ENCODE data around the gene DLGAP1. TPM values are rescaled to one million over a fixed set of nuclear protein-coding genes. Genes with fewer than 3 reads are reported as not detected.
A peak's percentile ranks its signal among the peaks of the same experiment; 100 is the strongest.

DLGAP1 gene
- total RNA-seq, 2 experiments from 2014 or later = not detected

GRCh38 chr18:3511980-3512379, 943.1 kb downstream of the DLGAP1 start:
- no peak for DNase-seq
- peaks cover 2% of the 10 kb centered on the region for H3K27me3 Mint-ChIP-seq (ENCODE audit: low read depth)
- no peaks in the 10 kb centered on the region for H3K36me3 Mint-ChIP-seq (ENCODE audit: low read depth)
- peak; percentile 60 for ATAC-seq
- POLR2A ChIA-PET = no interaction called here
- H3K4me1 Mint-ChIP-seq (ENCODE audit: low read depth) = peaks cover 10% of the 10 kb centered on the region
- no peaks in the 10 kb centered on the region for H3K9me3 Mint-ChIP-seq (ENCODE audit: insufficient read depth)
- no peak overlapping the region for H3K27ac Mint-ChIP-seq
- CTCF ChIA-PET = interaction anchor here (0.7 kb wide), 1 partner anchor 211 kb away, joined by 4 read pairs; no protein-coding TSS in a partner anchor
- no peak overlapping the region for H3K4me3 Mint-ChIP-seq

DNA sequence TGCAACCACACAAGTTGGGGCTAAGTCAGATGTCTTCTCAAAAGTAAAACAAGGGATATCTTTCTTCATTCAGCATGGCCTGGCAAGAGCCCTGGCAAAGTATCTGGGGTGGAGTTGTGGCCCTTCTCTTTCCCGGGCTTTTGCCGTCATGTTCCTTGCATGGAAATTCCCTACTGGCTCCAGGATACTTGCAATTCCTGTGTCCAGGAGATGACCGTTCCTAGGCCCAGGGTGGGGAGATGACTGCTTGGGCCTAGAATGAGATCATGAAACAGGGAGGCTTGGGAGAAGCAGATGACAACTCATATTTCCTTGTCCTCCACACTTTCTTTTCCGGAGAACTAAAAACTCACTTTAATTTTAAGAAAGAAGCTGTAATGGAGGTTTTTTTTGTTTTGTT, 944.2 kb downstream of the DLGAP1 start:
- Mint-ChIP-seq H3K4me1 (ENCODE audit: low read depth) (peaks cover 10% of the 10 kb centered on the region), H3K9me3 (ENCODE audit: insufficient read depth) (no peaks in the 10 kb centered on the region), H3K4me3 (no peak overlapping the region), H3K27me3 (ENCODE audit: low read depth) (peaks cover 2% of the 10 kb centered on the region), H3K36me3 (ENCODE audit: low read depth) (no peaks in the 10 kb centered on the region), H3K27ac (no peak overlapping the region)
- no peak for DNase-seq
- ATAC-seq = no peak
- ChIA-PET CTCF (interaction anchor here (1.0 kb wide), 1 partner anchor 74 kb away, joined by 3 read pairs; no protein-coding TSS in a partner anchor), POLR2A (no interaction called here)

DNA sequence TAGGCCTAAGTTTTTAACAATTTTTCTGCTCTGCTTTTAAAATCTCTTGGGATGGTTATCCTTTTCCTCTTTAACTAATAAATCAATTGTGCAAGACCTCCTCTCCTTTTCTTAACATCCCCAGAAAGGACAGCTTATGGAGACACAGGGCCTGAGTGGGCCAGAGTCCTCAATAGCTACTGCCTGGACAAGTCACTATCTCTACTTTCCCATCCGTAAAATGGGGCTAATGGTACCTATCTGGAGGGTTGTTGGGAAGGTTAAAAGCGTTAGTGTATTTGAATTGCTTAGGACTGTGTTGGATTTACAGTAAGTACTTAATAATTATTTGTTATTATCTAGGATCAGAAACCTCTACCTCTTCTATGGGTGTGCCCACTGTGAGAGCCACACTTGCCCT, 945.1 kb downstream of the DLGAP1 start:
- H3K36me3 Mint-ChIP-seq (ENCODE audit: low read depth) = no peaks in the 10 kb centered on the region
- H3K27me3 Mint-ChIP-seq (ENCODE audit: low read depth) = peaks cover 2% of the 10 kb centered on the region
- ChIA-PET POLR2A (no interaction called here), CTCF (no interaction called here)
- no peaks in the 10 kb centered on the region for H3K9me3 Mint-ChIP-seq (ENCODE audit: insufficient read depth)
- DNase-seq (no peak), ATAC-seq (no peak)
- H3K4me1 Mint-ChIP-seq (ENCODE audit: low read depth) = peaks cover 10% of the 10 kb centered on the region
- H3K4me3 Mint-ChIP-seq = no peak overlapping the region
- H3K27ac Mint-ChIP-seq = no peak overlapping the region

GRCh38 chr18:3508576-3509549, 946.2 kb downstream of the DLGAP1 start:
- no peak for DNase-seq
- CTCF ChIA-PET = no interaction called here
- POLR2A ChIA-PET = no interaction called here
- ATAC-seq = no peak
- H3K27me3 Mint-ChIP-seq (ENCODE audit: low read depth) = peaks cover 2% of the 10 kb centered on the region
- H3K4me1 Mint-ChIP-seq (ENCODE audit: low read depth) = peaks cover 10% of the 10 kb centered on the region
- no peaks in the 10 kb centered on the region for H3K9me3 Mint-ChIP-seq (ENCODE audit: insufficient read depth)
- no peak overlapping the region for H3K27ac Mint-ChIP-seq
- H3K4me3 Mint-ChIP-seq = no peak overlapping the region
- H3K36me3 Mint-ChIP-seq (ENCODE audit: low read depth) = no peaks in the 10 kb centered on the region

- peaks cover 5% of the 10 kb centered on the region for H3K4me1 Mint-ChIP-seq (ENCODE audit: low read depth)
- no peak for ATAC-seq
- CTCF ChIA-PET = no interaction called here
- no peaks in the 10 kb centered on the region for H3K9me3 Mint-ChIP-seq (ENCODE audit: insufficient read depth)
- H3K27me3 Mint-ChIP-seq (ENCODE audit: low read depth) = peaks cover 16% of the 10 kb centered on the region
- DNase-seq = no peak
- POLR2A ChIA-PET = no interaction called here
- H3K27ac Mint-ChIP-seq = no peak overlapping the region
- H3K4me3 Mint-ChIP-seq = no peak overlapping the region
- no peaks in the 10 kb centered on the region for H3K36me3 Mint-ChIP-seq (ENCODE audit: low read depth)
These were observed 950.5 kb downstream of the DLGAP1 start for GRCh38 chr18:3504637-3505036.

DNA sequence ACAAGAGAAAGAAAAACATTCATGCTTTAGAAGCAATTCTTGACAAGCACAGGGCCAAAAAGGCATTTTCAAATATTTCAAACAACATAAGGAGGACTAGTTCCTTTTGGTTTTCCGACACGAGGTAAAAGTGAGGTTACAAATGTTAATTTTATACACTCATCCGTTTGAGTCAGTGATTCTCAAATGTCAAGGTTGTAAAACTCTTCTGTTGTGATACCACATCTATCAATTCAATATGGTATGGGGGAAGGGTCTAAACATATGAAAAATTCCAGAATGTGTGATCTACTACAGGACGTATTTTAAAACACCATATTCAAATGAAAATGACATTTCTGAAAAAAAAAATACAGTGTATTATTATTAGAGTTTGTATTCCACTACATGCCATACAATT, 952.5 kb downstream of the DLGAP1 start:
- Mint-ChIP-seq H3K27ac (no peak overlapping the region), H3K36me3 (ENCODE audit: low read depth) (no peaks in the 10 kb centered on the region), H3K4me1 (ENCODE audit: low read depth) (peaks cover 14% of the 10 kb centered on the region), H3K4me3 (no peak overlapping the region), H3K9me3 (ENCODE audit: insufficient read depth) (no peaks in the 10 kb centered on the region), H3K27me3 (ENCODE audit: low read depth) (peaks cover 29% of the 10 kb centered on the region)
- ChIA-PET POLR2A (no interaction called here), CTCF (no interaction called here)
- ATAC-seq = no peak
- no peak for DNase-seq

GRCh38 chr18:3500016-3500415, 955.1 kb downstream of the DLGAP1 start:
- CTCF ChIA-PET = interaction anchor here (1.5 to 1.8 kb wide), 2 partner anchors 46 to 166 kb away, joined by 4 to 5 read pairs; no protein-coding TSS in a partner anchor
- H3K4me3 Mint-ChIP-seq = no peak overlapping the region

GRCh38 chr18:3499501-3499900, 955.6 kb downstream of the DLGAP1 start:
- H3K27ac Mint-ChIP-seq = no peak overlapping the region
- H3K9me3 Mint-ChIP-seq (ENCODE audit: insufficient read depth) = no peaks in the 10 kb centered on the region
- no peaks in the 10 kb centered on the region for H3K36me3 Mint-ChIP-seq (ENCODE audit: low read depth)
- POLR2A ChIA-PET = no interaction called here
- H3K4me3 Mint-ChIP-seq = peak overlapping the region; percentile 34
- DNase-seq = no peak
- CTCF ChIA-PET = interaction anchor here (1.1 to 1.8 kb wide), 4 partner anchors 41 to 167 kb away, joined by 4 to 5 read pairs (median 4); no protein-coding TSS in a partner anchor
- peaks cover 14% of the 10 kb centered on the region for H3K4me1 Mint-ChIP-seq (ENCODE audit: low read depth)
- peaks cover 41% of the 10 kb centered on the region for H3K27me3 Mint-ChIP-seq (ENCODE audit: low read depth)
- peak; percentile 47 for ATAC-seq

More at GRCh38 chr18:3500016-3500415, 955.1 kb downstream of the DLGAP1 start:
- Mint-ChIP-seq H3K36me3 (ENCODE audit: low read depth) (no peaks in the 10 kb centered on the region), H3K27me3 (ENCODE audit: low read depth) (peaks cover 38% of the 10 kb centered on the region), H3K9me3 (ENCODE audit: insufficient read depth) (no peaks in the 10 kb centered on the region), H3K27ac (no peak overlapping the region), H3K4me1 (ENCODE audit: low read depth) (peaks cover 14% of the 10 kb centered on the region)
- DNase-seq (no peak), ATAC-seq (no peak)
- POLR2A ChIA-PET = no interaction called here

DNA sequence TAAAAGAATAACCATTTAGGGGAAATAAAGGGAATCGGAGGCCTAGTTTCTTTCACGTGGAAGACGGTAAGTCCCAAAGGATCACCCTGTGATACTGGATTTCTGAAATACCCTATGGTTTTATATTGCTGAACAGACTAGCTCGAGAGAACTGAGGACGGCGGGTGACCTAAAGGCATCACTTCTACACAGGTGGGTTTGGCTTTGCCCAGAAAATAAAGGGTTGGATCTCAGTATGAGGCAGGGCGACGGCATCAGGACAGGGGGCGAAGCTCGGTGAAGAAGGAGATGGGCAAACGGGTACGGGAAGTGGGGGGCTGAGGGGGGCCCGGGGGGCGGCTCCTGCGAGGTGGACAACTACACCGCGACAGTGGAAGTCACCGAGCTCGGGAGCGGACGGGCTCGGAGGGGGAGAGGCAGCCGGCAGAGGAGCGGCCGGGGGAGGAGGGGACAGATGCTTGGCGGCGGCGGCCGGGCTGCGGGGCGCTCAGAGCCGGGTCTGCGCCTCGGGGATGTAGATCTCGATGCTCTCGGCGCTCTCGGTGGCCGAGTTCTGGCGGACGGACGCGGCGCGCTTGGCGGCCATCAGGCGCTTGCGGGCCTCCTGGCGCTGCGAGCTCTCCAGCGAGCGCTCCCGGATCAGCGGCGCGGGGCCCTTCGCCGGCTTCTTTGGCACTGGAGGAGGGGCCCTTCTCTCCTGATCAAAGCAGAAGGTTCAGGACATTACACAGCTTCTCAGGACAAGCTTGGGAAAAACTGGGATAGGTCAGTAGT, 956.2 kb downstream of the DLGAP1 start:
- Mint-ChIP-seq H3K9me3 (ENCODE audit: insufficient read depth) (no peaks in the 10 kb centered on the region), H3K27ac (no peak overlapping the region), H3K4me3 (peak overlapping the region; percentile 41), H3K36me3 (ENCODE audit: low read depth) (no peaks in the 10 kb centered on the region), H3K27me3 (ENCODE audit: low read depth) (peaks cover 41% of the 10 kb centered on the region), H3K4me1 (ENCODE audit: low read depth) (peaks cover 14% of the 10 kb centered on the region)
- DNase-seq (peak; percentile 27), ATAC-seq (peak; percentile 61)
- ChIA-PET CTCF (interaction anchor here (1.1 to 1.8 kb wide), 4 partner anchors 40 to 167 kb away, joined by 4 to 5 read pairs (median 4); no protein-coding TSS in a partner anchor), POLR2A (no interaction called here)

DNA sequence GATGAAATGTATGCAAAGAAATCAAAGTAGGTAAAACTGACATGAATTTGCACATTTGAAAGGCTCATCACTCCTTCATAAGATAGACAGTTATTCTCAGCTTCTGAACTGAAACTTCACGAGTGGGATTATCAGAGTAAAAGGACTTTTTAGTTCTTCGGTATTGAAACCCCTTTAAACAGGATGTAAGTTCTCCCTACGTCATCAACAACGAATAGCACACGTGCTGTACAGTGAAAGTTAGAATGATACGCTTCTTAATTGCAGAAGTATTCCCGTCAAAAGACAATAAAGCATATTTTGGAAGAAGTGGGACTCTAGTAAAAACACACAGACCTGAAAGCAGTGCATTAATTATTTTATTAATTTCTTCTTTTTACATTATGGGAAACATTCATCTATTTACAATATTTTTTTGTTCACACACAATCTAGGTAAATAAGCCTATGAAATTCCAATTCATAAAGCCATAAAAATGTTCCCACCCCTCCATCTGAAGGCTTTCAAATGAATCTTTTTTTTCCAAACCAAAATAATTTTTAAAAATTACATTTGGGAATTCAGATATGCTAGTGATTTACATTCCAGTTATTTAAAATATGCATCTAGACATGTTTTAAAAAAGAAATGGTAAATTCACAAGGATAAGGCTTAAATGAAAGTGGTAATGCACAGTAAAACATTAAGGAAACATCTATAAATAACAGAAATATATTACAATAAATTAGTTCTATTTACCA, 959.2 kb downstream of the DLGAP1 start:
- Mint-ChIP-seq H3K4me1 (ENCODE audit: low read depth) (peaks cover 14% of the 10 kb centered on the region), H3K4me3 (no peak overlapping the region), H3K36me3 (ENCODE audit: low read depth) (no peaks in the 10 kb centered on the region), H3K9me3 (ENCODE audit: insufficient read depth) (no peaks in the 10 kb centered on the region), H3K27ac (no peak overlapping the region), H3K27me3 (ENCODE audit: low read depth) (peaks cover 49% of the 10 kb centered on the region)
- CTCF ChIA-PET = interaction anchor here (0.9 to 1.5 kb wide), 2 partner anchors 30 to 170 kb away, joined by 3 to 6 read pairs; no protein-coding TSS in a partner anchor
- POLR2A ChIA-PET = interaction anchor here (1.0 kb wide), 1 partner anchor 48 kb away, joined by 3 read pairs; no protein-coding TSS in a partner anchor
- DNase-seq = no peak
- no peak for ATAC-seq

GRCh38 chr18:3494569-3494968, 960.5 kb downstream of the DLGAP1 start:
- POLR2A ChIA-PET = no interaction called here
- ATAC-seq (no peak), DNase-seq (no peak)
- Mint-ChIP-seq H3K27me3 (ENCODE audit: low read depth) (peaks cover 49% of the 10 kb centered on the region), H3K36me3 (ENCODE audit: low read depth) (no peaks in the 10 kb centered on the region), H3K4me1 (ENCODE audit: low read depth) (peaks cover 9% of the 10 kb centered on the region), H3K4me3 (no peak overlapping the region), H3K27ac (no peak overlapping the region), H3K9me3 (ENCODE audit: insufficient read depth) (no peaks in the 10 kb centered on the region)
- CTCF ChIA-PET = interaction anchor here (0.9 to 1.3 kb wide), 3 partner anchors 21 to 172 kb away, joined by 4 to 5 read pairs (median 4); no protein-coding TSS in a partner anchor
